Neural progenitor cell (in vitro differentiated cells): ENCODE results near the gene HNRNPLL.

ENCODE experiments used
- CTCF ChIP-seq: fragments of 200-600 bp; sonication (generic); IDR thresholded peaks from 2 replicates; pipeline ENCODE4 v1.5.1; 2017; ENCODE audit warnings: antibody characterized with exemption, mild to moderate bottlenecking
- EZH2 ChIP-seq: fragments of 200-600 bp; sonication (generic); IDR thresholded peaks from 2 replicates; pipeline ENCODE4 v1.6.1; 2017; ENCODE audit warnings: antibody characterized with exemption, mild to moderate bottlenecking, moderate library complexity
- EZH2phosphoT487 ChIP-seq: fragments of 200-600 bp; sonication (generic); IDR thresholded peaks from 2 replicates; pipeline ENCODE4 v1.6.1; 2017; ENCODE audit warnings: antibody characterized with exemption

DNA sequence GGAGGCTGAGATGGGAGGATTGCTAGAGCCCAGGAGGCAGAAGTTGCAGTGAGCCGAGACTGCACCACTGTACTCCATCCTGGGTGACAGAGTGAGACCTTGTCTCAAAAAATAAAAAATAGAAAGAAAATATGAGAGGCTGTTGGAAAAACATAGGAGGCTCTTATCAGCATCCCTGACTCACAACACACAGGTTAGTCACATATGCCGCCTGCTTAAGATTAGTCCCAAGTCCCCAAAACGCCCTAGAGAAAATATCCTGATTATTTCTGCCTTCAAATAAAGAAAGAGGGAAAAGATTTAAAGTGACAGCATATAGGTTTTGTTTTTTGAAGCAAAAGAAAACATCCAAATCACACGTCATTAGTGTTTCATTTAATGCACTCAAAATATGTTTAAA, 33.3 kb upstream of the HNRNPLL start:
- TF ChIP-seq EZH2 (no peak), CTCF (no peak), EZH2phosphoT487 (no peak)
